Activated naive CD4-positive, alpha-beta T cell treated with anti-CD3 and anti-CD28 coated beads, Interleukin-2, amount 50 U/mL, for 72 hours (primary cell): ENCODE measurements around the gene FAM114A1. TPM values are rescaled to one million over a fixed set of nuclear protein-coding genes. Genes with fewer than 3 reads are reported as not detected.
"Not testable (repeated sequence)": the region's sequence is repeated elsewhere in the genome, so short reads cannot be mapped to it uniquely, and the experiment has no call there.

ENCODE experiments used
- ATAC-seq, 2 donors: fragments of 150-1000 bp; cut with Tn5 transposase; 2 replicates each; pipeline ENCODE4 v1.10.0; 2021; ENCODE audit warnings: mild to moderate bottlenecking in 2 of 2, moderate library complexity in 2 of 2
- DNase-seq, 2 donors: peaks; one replicate each; pipeline ENCODE4 v3.0.0; 2021 to 2022; ENCODE audit warnings: low spot score in 2 of 2
- H3K27ac Mint-ChIP-seq, 2 donors: one replicate each; pipeline ENCODE4 v1.8.0; 2022; ENCODE audit warnings: mild to moderate bottlenecking in 2 of 2, mixed read lengths in 2 of 2
- H3K36me3 Mint-ChIP-seq, 2 donors: one replicate each; pipeline ENCODE4 v1.8.0; 2022; ENCODE audit warnings: mixed read lengths in 2 of 2
- H3K9me3 Mint-ChIP-seq, 2 donors: one replicate each; pipeline ENCODE4 v1.8.0; 2022; ENCODE audit warnings: mixed read lengths in 2 of 2
- total RNA-seq, 2 donors: library from RNA; stranded (reverse); gene quantifications; one replicate each; pipeline ENCODE4 v1.2.3, GENCODE V29; 2022

Gene FAM114A1
- total RNA-seq, 2 donors from 2014 or later: 0.41 to 1.4 TPM

DNA sequence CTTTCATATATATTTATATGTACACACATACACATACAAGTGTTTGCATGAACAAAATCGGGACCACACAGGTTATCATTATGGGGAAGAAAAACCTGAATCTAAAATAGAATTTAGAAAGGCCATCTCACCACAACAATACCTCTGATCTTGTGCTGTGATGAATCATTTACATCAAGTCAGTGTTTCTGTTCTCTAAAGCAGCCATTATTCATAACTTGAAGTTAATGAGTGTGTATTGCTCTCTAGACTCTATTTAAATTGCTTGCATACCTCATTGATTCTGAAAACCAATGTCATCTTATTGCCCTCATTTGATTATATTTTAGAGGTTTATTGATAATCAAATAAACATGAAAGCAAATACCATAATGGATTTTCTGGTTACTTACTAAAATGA lies 71.6 kb downstream of the FAM114A1 start:
- DNase-seq (no peak), ATAC-seq (peak; percentile 94 to 96)
- no peaks in the 10 kb centered on the region for H3K9me3 Mint-ChIP-seq
- H3K27ac Mint-ChIP-seq: peak overlapping the region in 1 of 2 donors; percentile 87
- peaks cover 0 to 5% of the 10 kb centered on the region in 2 donors for H3K36me3 Mint-ChIP-seq

DNA sequence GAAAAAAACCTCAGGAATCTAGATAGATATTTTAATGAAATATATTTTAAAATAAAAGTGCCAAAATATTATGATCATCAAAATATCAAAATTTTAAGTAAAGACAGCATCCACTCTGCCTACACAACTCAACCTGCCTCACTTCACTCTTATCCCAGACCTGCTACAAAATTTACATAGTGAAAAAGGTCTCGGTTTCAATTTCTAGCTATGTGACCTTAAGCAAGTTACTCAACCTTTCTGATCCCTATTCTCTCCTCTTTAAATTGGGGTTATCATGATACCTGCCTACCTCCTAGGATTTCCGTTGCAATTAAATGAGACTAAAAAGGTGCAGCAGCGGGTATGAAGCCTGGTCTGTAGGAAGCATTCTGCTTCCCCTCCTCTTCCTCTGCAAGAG lies 72.9 kb downstream of the FAM114A1 start:
- no peak overlapping the region for H3K27ac Mint-ChIP-seq
- no peaks in the 10 kb centered on the region for H3K9me3 Mint-ChIP-seq
- DNase-seq: no peak

DNA sequence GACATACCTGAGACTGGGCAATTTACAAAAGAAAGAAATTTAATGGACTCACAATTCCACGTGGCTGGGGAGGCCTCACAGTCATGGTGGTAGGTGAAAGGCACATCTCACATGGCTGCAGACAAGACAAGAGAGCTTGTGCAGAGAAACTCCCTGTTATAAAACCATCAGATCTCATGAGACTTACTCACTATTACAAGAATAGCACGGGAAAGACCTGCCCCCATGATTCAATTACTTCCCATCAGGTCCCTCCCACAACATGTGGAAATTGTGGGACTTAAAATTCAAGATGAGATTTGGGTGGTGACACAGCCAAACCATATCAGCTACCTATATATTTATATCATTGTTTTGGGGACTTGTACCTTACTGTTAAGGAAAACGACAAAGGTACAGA lies 74.3 kb downstream of the FAM114A1 start:
- not testable (repeated sequence) for ATAC-seq, H3K27ac Mint-ChIP-seq, H3K9me3 Mint-ChIP-seq, DNase-seq, H3K36me3 Mint-ChIP-seq

More for the DNA sequence above, 72.9 kb downstream of the FAM114A1 start:
- H3K36me3 Mint-ChIP-seq: peaks cover 0 to 5% of the 10 kb centered on the region in 2 donors
- peak; percentile 16 to 54 for ATAC-seq

DNA sequence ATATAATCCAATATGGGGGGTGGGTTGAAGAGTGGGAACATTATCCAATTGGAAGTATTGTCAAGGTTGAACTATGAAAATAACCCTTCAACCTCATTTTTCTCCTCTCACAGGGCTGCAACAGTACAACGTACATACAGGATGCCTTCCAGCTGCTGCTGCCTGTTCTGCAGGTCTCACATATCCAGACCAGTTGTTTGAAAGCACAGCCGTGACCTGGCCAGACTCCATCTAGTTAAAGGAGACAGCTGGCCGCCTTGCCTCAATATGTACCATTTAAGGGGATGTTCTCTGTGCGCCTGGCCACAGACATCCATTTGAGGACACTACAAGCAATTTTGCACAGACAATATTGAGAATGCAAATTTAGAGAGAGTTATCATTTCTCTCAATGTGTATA lies 75.7 kb downstream of the FAM114A1 start:
- peaks cover 0 to under 1% of the 10 kb centered on the region in 2 donors for H3K36me3 Mint-ChIP-seq
- ATAC-seq (no peak), DNase-seq (no peak)
- H3K27ac Mint-ChIP-seq: no peak overlapping the region
- no peaks in the 10 kb centered on the region for H3K9me3 Mint-ChIP-seq

GRCh38 chr4:38944440-38944839 lies 76.8 kb downstream of the FAM114A1 start:
- DNase-seq (no peak), ATAC-seq (no peak)
- no peaks in the 10 kb centered on the region for H3K36me3 Mint-ChIP-seq

GRCh38 chr4:38946919-38947318 lies 79.3 kb downstream of the FAM114A1 start:
- DNase-seq: no peak
- no peak overlapping the region for H3K27ac Mint-ChIP-seq
- no peak for ATAC-seq

More at GRCh38 chr4:38944440-38944839, 76.8 kb downstream of the FAM114A1 start:
- Mint-ChIP-seq H3K9me3 (no peaks in the 10 kb centered on the region), H3K27ac (no peak overlapping the region)

DNA sequence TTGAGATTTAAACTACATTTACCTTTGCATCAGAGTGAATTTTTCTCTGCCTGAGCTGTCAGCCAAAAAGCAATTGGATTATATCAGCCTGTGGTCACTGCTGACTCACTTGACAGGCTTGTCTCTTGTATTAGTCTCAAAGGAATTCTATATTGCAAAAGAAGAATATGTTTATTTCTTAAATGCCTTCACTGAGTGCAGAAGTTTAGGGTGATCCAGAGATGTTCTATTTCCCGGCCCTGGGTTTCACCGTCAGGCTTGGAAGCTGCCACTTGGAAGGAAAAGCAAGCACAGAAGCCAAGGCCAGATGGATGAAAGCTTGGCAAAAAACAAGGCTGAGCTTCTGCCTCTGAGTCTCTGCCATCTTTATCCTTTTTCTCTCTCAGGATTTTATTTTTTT lies 80.9 kb downstream of the FAM114A1 start:
- Mint-ChIP-seq H3K36me3 (no peaks in the 10 kb centered on the region), H3K9me3 (no peaks in the 10 kb centered on the region), H3K27ac (no peak overlapping the region)
- ATAC-seq (no peak), DNase-seq (no peak)

More at GRCh38 chr4:38946919-38947318, 79.3 kb downstream of the FAM114A1 start:
- Mint-ChIP-seq H3K36me3 (no peaks in the 10 kb centered on the region), H3K9me3 (no peaks in the 10 kb centered on the region)

DNA sequence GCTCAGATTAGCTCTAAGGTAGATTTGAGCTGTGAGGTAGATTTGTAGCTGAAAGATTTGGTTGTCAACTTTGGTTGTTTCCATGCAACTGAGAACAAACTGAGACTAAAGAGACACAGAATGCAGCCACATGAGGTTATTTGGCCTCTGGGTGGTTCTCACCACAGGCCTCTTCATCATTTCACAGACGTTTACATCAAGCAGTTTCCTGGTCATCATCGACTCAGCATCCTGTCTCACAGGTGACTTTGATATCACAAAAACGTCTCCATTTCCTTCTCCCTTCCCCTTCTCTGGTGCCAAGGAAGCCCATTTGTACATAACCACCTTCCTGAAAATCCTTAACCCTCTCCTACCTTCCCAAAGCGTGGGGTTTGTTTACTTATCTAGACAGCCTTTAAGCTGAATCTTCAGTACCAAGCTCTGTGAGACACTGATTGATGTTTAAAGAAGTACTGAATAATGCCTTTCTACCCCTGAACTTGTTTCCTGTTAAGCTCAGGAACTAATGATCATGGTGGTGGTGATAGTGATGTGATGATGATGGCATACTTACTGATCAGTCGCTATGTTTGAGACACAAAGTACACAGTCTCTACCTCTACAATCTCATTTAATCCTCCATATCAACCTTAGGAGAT lies 81.9 kb downstream of the FAM114A1 start:
- H3K9me3 Mint-ChIP-seq: no peaks in the 10 kb centered on the region
- ATAC-seq (peak; percentile 90 to 96), DNase-seq (peak in 1 of 2 donors; percentile 20)
- H3K27ac Mint-ChIP-seq: peak overlapping the region; percentile 58 to 89
- H3K36me3 Mint-ChIP-seq: no peaks in the 10 kb centered on the region

DNA sequence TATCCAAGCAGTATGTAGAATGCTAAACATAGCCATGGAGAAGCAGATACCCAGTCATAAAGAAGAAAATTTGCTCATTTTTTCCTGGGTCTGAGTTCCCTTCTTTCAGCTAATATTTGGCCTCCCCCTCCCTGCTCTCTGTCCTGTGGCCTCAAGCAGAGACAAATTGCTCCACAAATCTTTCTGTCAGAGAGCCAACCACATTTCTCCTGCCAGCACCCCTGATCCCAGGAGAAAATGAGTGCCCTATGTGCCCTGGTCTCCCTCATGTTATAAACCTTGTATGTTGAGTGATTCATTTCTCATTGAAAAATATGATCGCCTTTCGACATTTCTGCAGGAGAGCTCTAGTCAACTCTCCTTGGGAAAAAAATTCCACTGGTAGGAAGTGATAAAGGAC lies 82.6 kb downstream of the FAM114A1 start:
- DNase-seq (no peak), ATAC-seq (no peak)
- Mint-ChIP-seq H3K9me3 (no peaks in the 10 kb centered on the region), H3K27ac (no peak overlapping the region), H3K36me3 (no peaks in the 10 kb centered on the region)

- Mint-ChIP-seq H3K9me3 (no peaks in the 10 kb centered on the region), H3K27ac (no peak overlapping the region), H3K36me3 (no peaks in the 10 kb centered on the region)
- DNase-seq (no peak), ATAC-seq (no peak)
Measured at GRCh38 chr4:38950734-38951133, 83.1 kb downstream of the FAM114A1 start.

- ATAC-seq (no peak), DNase-seq (no peak)
- H3K36me3 Mint-ChIP-seq: no peaks in the 10 kb centered on the region
- H3K9me3 Mint-ChIP-seq: peaks cover 0 to 2% of the 10 kb centered on the region in 2 donors
- no peak overlapping the region for H3K27ac Mint-ChIP-seq
Measured at GRCh38 chr4:38951598-38951997, 84.0 kb downstream of the FAM114A1 start.

- Mint-ChIP-seq H3K27ac (no peak overlapping the region), H3K9me3 (peaks cover 0 to 5% of the 10 kb centered on the region in 2 donors), H3K36me3 (no peaks in the 10 kb centered on the region)
- no peak for DNase-seq
- no peak for ATAC-seq
Measured at GRCh38 chr4:38952017-38952416, 84.4 kb downstream of the FAM114A1 start.

- Mint-ChIP-seq H3K27ac (no peak overlapping the region), H3K9me3 (peaks cover 4 to 9% of the 10 kb centered on the region in 2 donors), H3K36me3 (peaks cover 5 to 14% of the 10 kb centered on the region in 2 donors)
- ATAC-seq (no peak), DNase-seq (no peak)
Measured at GRCh38 chr4:38954727-38955126, 87.1 kb downstream of the FAM114A1 start.

DNA sequence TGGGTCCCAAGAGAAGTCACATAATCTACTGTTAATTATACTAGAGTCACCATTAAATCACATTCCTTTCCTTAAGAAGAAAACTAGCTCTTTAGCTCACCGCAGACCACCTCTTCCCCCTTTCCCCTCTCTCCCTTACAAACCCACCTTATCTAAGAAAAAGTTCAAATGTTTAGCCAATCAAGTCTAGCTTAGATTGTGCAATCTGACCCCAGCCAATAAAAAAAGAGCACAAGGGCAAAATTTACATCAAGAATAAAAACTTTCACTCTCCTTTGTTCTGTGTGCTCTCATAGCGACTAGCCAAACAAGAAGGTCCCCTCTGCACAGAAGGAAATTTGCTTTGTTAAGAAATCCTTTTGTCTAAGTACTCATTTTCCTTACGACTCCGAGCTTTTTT lies 88.4 kb downstream of the FAM114A1 start:
- peaks cover 4 to 9% of the 10 kb centered on the region in 2 donors for H3K9me3 Mint-ChIP-seq
- no peak for DNase-seq
- ATAC-seq: no peak
- peak overlapping the region in 1 of 2 donors; percentile 22 for H3K27ac Mint-ChIP-seq
- H3K36me3 Mint-ChIP-seq: peaks cover 7 to 18% of the 10 kb centered on the region in 2 donors

- peaks cover 17 to 23% of the 10 kb centered on the region in 2 donors for H3K9me3 Mint-ChIP-seq
- H3K36me3 Mint-ChIP-seq: peaks cover 7 to 31% of the 10 kb centered on the region in 2 donors
- peak; percentile 19 to 31 for ATAC-seq
- DNase-seq: no peak
- H3K27ac Mint-ChIP-seq: peak overlapping the region; percentile 22 to 89
Measured at GRCh38 chr4:38957261-38957815, 89.7 kb downstream of the FAM114A1 start.

DNA sequence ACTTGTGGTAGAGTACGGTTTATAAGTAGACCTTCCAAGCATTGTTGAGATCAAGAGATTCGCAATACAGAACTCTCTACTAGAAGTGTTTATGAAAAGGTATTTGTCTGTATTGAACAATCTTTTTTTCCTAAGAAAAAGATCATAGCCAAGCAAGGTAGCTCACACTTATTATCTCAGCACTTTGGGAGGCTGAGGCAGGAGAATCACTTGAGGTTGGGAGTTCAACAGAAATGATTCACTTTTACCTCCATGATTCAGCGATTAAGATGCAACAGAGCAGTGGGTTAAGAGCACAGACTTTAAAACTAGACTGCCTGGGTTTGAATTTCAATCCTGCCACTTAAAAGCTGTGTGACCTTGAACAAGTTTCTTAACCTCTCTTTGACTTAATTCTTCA lies 90.3 kb downstream of the FAM114A1 start:
- Mint-ChIP-seq H3K9me3 (peaks cover 19 to 23% of the 10 kb centered on the region in 2 donors), H3K36me3 (peaks cover 7 to 31% of the 10 kb centered on the region in 2 donors), H3K27ac (peak overlapping the region in 1 of 2 donors; percentile 22)
- DNase-seq: no peak
- peak; percentile 78 to 80 for ATAC-seq

- H3K9me3 Mint-ChIP-seq: peaks cover 23% of the 10 kb centered on the region in 2 donors
- DNase-seq (no peak), ATAC-seq (peak; percentile 29 to 57)
- peaks cover 7 to 31% of the 10 kb centered on the region in 2 donors for H3K36me3 Mint-ChIP-seq
- peak overlapping the region in 1 of 2 donors; percentile 22 for H3K27ac Mint-ChIP-seq
Measured at GRCh38 chr4:38958453-38959190, 91.0 kb downstream of the FAM114A1 start.
